K562 (cell line): ENCODE results near the gene LAMA3. TPM values are rescaled to one million over a fixed set of nuclear protein-coding genes. Genes with fewer than 3 reads are reported as not detected.
A peak's percentile ranks its signal among the peaks of the same experiment; 100 is the strongest.

Experiments
- E2F1 ChIP-seq: sonication (generic); formaldehyde crosslinking; IDR thresholded peaks from 2 replicates; pipeline ENCODE4 v1.8.1; 2023; ENCODE audit warnings: mild to moderate bottlenecking, missing genetic modification reagents, moderate library complexity
- HNRNPH1 ChIP-seq: fragments of 200-400 bp; formaldehyde crosslinking; optimal IDR thresholded peaks from 2 replicates; pipeline ENCODE3; 2017; ENCODE audit warnings: low read depth, mild to moderate bottlenecking, low read length, moderate library complexity
- LEF1 ChIP-seq: fragments of 450-650 bp; IDR thresholded peaks from 2 replicates; pipeline ENCODE4 v1.6.1; 2016; ENCODE audit warnings: mild to moderate bottlenecking
- MCM2 ChIP-seq: fragments of 450-650 bp; IDR thresholded peaks from 2 replicates; pipeline ENCODE4 v1.6.1; 2017; ENCODE audit warnings: low read depth, mild to moderate bottlenecking
- NR2F6 ChIP-seq: fragments of 450-650 bp; formaldehyde crosslinking; IDR thresholded peaks from 2 replicates; pipeline ENCODE4 v1.4.0; 2020; ENCODE audit warnings: mild to moderate bottlenecking
- PPARD ChIP-seq: fragments of 250-450 bp; sonication (Bioruptor Pico); IDR thresholded peaks from 2 replicates; pipeline ENCODE4 v1.8.0; 2022; ENCODE audit warnings: inconsistent platforms, mild to moderate bottlenecking, moderate library complexity
- SMAD2 ChIP-seq: fragments of 150-350 bp; IDR thresholded peaks from 2 replicates; pipeline ENCODE4 v1.6.1; 2014; ENCODE audit warnings: low read depth, mild to moderate bottlenecking, low read length
- TFAM ChIP-seq: fragments of 250-450 bp; sonication (Bioruptor Pico); conservative IDR thresholded peaks from 2 replicates; pipeline ENCODE4 v1.5.0; 2021; ENCODE audit warnings: mild to moderate bottlenecking, moderate library complexity
- TRIM25 ChIP-seq: fragments of 450-650 bp; IDR thresholded peaks from 2 replicates; pipeline ENCODE4 v1.7.0; 2016; ENCODE audit warnings: borderline replicate concordance
- TRIM28 ChIP-seq: fragments of 450-650 bp; IDR thresholded peaks from 2 replicates; pipeline ENCODE4 v1.6.1; 2017
- TSC22D4 ChIP-seq: fragments of 450-650 bp; IDR thresholded peaks from 2 replicates; pipeline ENCODE4 v1.6.1; 2016; ENCODE audit warnings: missing genetic modification characterization, missing biosample characterization, control low read depth
- VEZF1 ChIP-seq: fragments of 200-800 bp; sonication (Bioruptor generic); IDR thresholded peaks from 2 replicates; pipeline ENCODE4 v1.6.1; 2017; ENCODE audit warnings: missing genetic modification characterization, missing compliant biosample characterization
- WHSC1 ChIP-seq: IDR thresholded peaks from one replicate; pipeline ENCODE4 v1.6.1; 2012; ENCODE audit warnings: low read length, control low read depth, inconsistent platforms
- YY1 ChIP-seq, 3 experiments: IDR thresholded peaks; 2 replicates each; pipeline ENCODE4 v1.6.1; 2011; ENCODE audit warnings: low read length in 2 of 3, mild to moderate bottlenecking in 2 of 3, moderate library complexity in 2 of 3, borderline replicate concordance in 1 of 3, control low read depth in 1 of 3, low read depth in 1 of 3; ENCODE audit not compliant: insufficient read depth in 3 of 3, insufficient replicate concordance in 2 of 3, control insufficient read depth in 1 of 3, insufficient read length in 1 of 3; ENCODE audit errors: extremely low read depth in 1 of 3
- ZBTB34 ChIP-seq: fragments of 250-450 bp; sonication (Bioruptor Pico); IDR thresholded peaks from 2 replicates; pipeline ENCODE4 v1.8.0; 2021; ENCODE audit warnings: mild to moderate bottlenecking, moderate library complexity
- ZNF395 ChIP-seq: fragments of 200-800 bp; sonication (Bioruptor generic); IDR thresholded peaks from 2 replicates; pipeline ENCODE4 v1.6.1; 2017; ENCODE audit warnings: missing genetic modification characterization, missing compliant biosample characterization
- polyA plus RNA-seq, 8 experiments: library from polyadenylated mRNA; depleted of rRNA in 4 of 8; stranded (reverse) in 5 of 8; unstranded in 3 of 8; fragments of >200 nt; fragmentation: Nextera tagmentation in 2 of 8; fragmentation: Illumina TruSeq in 1 of 8; extraction: Ambion mirVana in 2 of 8; extraction: Trizol in 1 of 8; gene quantifications; 2 replicates each; pipeline versions ENCODE4 v1.2.1 to v1.2.3, GENCODE V29; 2011 to 2014; ENCODE audit warnings: inconsistent platforms in 1 of 8, missing spikeins in 1 of 8
- total RNA-seq, 7 experiments: library from RNA; depleted of rRNA in 6 of 7; stranded (reverse); fragments of >200 nt in 6 of 7; fragmentation: Illumina TruSeq in 2 of 7; extraction: Trizol in 2 of 7; gene quantifications; 2 replicates each; pipeline versions ENCODE4 v1.2.1 to v1.2.3, GENCODE V29; 2011 to 2021; ENCODE audit warnings: low replicate concordance in 1 of 7

LAMA3 gene
- total and polyA plus RNA-seq, 9 of the 15 experiments (the other 6 are each of a cell fraction or from before 2014, with no cell fraction given) = 0.07 TPM; not detected in 8

GRCh38 chr18:23719634-23720201, 30.5 kb downstream of the LAMA3 start (continued):
- no peak for TF ChIP-seq PPARD
- TF ChIP-seq TRIM28 = no peak
- TF ChIP-seq HNRNPH1 = no peak
- no peak for TF ChIP-seq ZNF395 (CRISPR knock-in tag)
- no peak for TF ChIP-seq VEZF1 (CRISPR knock-in tag)
- TF ChIP-seq WHSC1 = no peak
- TF ChIP-seq TRIM25 = no peak
- no peak for TF ChIP-seq E2F1 (CRISPR knock-in tag)
- TF ChIP-seq LEF1 = peak; percentile 43; the same call in 1 of the 2 replicates
- TF ChIP-seq SMAD2 = no peak
- no peak for TF ChIP-seq TSC22D4 (tag)
- no peak for TF ChIP-seq TFAM
- TF ChIP-seq ZBTB34 (CRISPR knock-in tag) = no peak
- TF ChIP-seq NR2F6 (CRISPR knock-in tag) = no peak
- no peak for TF ChIP-seq YY1 (IDR thresholded peaks at IDR 0.05; ENCODE audit: borderline replicate concordance in 1 of 3, control insufficient read depth in 1 of 3, extremely low read depth in 1 of 3, insufficient read depth in 3 of 3, insufficient read length in 1 of 3, insufficient replicate concordance in 2 of 3, low read depth in 1 of 3, low read length in 2 of 3)
- no peak for TF ChIP-seq MCM2
